Measurements from ENCODE around the gene NFIA. TPM values are rescaled to one million over a fixed set of nuclear protein-coding genes. Genes with fewer than 3 reads are reported as not detected.

Gene NFIA
- total RNA-seq, 1 donor from 2014 or later = 68.1 TPM

DNA sequence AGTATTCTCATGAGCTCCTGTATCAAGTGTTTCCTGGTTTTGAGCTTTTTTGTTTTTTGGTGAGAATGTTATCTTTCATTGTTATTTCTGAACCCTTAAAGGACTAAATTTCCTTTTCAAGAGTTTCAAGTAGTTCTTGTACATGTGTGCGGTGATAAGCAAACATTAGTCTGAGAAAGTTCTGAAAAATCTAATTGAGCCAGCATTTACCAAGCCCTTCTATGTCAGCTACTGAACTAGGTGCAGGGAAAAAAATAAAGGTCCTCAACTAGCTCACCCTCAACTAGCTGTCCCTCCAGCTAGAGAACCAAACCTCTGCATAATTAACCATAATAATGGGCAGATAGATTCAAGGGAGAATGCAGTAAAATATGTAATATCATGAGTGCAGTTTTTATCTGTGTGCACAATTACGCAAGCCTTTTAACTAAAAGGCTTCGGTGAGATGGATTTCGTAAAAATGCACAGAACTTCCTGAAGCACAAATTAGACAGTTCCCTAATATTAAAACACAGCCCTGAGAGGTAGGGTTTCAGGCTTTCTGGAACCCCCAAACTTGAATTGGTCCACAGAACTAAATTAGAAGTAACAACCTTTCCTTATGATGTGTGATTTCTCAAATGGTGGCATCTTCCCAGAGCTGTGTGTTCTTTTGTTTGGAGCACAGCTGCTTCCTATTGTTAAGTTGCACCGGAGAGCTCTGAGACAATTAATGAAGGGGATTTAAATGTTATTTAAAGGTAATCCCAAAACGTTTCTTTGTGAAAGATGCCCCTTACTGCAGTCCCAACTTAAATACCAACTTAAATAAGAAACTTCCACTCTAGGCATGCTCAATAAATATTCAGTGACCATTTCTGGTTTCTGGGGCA is 165.8 kb downstream of the NFIA start:
- DNase-seq = no peak

DNA sequence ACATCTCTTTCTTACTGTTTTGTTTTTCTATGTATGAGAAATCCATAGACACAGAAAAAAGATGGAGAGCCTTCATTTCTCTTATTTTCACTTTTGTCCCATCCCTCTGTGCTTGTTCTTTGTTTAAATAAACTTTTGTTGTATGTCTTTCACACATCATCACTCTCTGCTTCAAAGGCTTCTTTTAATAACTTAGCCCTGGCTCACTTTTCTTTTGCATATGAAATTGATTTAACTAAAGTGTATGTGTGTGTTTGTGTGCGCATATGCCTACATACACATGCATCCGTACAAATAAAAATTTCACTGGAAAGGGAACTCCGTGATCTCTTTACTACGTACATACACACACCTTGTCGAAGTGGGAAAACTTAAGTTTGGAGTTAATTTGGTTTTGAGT is 168.6 kb downstream of the NFIA start:
- DNase-seq = no peak

DNA sequence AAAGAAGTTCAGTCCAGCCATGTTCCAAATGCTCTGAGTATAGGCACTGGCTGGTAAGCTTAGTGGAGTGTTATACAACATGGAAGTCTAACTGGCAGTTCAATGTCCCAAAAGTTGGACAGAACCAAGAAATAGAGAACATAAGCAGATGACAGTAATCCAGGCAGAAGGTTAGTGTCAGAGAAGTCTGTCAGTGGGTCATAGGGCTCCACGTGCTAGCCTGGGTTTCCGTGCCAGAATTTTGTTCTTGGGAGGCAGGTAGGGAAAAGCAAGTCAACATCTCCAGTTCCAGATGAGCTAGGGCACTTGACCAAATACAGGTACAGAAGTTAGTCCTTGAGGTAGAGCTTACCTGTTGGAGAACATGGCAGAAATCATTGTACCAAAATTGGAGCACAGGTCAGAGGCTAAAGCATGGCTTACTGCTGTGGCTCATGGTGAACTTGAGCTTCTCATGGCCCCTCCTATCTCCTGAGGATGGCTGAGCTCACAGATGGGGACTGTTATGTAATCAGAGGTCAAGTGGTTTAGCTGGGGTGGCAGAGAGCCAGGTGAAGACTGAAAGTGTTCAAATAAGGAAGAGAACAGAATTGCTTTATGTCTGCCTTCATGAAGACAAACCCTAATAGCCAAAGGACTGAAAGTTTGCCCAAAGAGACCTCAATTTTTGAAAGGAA is 170.8 kb downstream of the NFIA start:
- DNase-seq = peak; percentile 63

DNA sequence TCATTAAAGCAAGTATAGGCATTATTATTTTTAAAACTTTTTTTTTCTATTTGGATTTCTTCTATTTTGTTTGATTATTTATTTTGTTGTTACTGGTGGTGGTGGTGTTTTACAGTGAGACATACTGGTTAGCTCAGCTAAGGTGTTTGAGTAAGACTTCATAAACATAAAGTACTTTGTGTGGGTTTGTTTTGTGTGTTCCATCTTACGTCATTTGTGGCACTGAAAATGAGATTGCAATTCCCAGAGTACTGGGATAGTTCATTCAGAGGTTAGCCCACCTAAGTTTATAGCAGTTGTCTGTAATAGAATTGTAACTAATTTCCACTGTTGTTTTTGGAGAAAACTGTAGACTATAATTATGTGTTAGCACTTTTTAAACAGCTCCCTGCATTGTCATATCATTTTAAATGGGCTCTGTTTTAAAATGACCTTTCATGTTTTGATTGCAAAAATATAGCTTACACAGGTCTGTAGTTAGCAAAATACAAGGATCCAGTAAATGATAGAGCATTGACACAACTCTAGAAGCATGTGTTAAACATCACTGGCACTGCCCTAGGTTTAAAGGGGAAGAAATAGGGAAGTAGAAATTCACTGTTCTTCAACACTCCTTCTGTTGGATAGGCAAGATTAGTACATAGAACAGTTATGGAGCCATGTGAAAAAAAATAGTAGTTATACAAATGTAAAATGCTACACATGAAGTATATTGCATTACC is 171.7 kb downstream of the NFIA start:
- no peak for DNase-seq

DNA sequence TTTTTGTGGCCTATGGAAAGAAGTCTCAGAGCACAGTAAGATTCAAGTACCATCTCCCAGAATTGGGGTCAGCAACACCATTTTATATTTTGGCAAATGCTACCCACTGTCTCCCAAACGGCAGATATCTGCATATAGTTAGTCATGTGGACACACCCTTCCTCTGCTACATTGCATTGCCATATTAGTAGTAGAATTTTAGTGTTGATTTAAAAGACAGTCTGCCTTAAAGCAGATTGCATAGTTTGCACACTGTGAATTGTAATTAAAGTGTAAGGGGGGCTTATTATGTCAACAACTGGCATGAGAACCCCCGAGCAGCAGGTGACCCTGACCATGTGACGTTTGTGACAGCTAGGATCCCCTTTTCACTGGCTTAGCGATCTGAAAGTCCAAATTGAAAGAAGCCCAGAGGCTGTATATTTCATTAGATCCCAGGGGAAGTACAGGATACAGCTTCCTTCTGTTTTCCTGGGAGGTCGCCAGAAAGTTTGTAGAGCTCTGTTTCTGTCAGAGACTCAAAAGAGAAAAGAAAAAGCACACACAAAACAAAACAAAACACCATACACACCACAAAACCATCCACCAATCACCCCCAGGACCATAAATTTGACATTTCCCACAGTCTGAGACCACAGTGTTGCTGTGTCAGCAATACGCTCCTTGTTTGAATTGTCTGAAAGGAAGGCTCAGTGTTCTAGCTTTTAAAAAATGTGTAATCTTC is 172.4 kb downstream of the NFIA start:
- DNase-seq = peak; percentile 90

DNA sequence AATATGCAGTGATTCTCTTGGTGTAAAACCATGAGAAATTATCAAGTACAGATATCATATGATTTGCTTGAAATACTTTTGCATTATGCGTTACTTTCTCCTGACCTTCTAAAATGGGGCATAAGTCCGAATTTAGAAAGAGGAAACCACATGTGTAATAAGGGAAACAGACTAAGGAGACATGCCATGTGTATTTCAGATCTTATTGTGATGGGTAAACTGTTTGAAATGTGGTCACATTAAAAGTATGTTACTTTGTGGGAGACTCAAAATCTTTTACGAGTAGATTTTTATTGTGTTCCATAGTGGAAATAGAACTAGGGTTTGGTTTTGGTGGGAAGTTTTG is 173.0 kb downstream of the NFIA start:
- DNase-seq = no peak

DNA sequence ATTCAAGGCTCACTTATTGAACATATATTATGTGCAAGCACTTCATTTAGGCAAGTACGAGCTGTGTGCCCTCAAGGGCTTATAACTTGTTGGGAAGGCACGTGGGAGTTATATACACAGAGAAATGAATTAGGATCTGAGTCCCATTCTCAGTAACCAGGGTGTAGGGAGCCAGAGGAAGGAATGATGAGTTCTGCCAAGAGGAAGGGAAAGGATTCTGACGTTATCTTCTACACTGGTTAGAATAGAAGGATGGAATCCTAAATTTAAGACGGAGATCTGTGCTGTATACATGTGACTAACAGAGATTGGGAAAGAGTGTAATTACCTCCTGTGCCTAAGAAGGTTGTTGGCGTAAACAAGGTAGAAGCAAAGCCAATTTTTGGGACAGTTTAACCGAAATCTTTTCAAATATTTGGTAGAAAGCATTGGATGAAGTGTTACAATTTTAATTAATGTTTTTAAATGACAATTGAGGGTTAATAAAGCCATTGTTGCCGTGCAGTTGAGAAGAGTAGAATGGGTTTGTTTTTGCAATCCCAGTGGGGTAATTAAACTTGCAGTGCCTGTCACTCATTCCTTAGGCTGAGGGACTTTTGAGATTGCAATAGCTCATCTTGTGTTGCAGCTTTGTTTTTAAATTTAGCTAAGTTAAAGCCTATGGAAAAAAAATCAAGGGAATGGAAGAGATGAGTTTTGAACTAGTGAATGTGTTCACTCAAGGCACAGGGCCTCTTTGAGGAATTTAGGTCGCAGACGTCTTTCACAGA is 177.2 kb downstream of the NFIA start:
- DNase-seq = no peak

- no peak for DNase-seq
Observed at GRCh38 chr1:61260171-61260570, 177.8 kb downstream of the NFIA start.

GRCh38 chr1:61261595-61261994 is 179.2 kb downstream of the NFIA start:
- peak; percentile 59 for DNase-seq

GRCh38 chr1:61263905-61264824 is 181.8 kb downstream of the NFIA start:
- DNase-seq = no peak

- no peak for DNase-seq
Observed at GRCh38 chr1:61264825-61265242, 182.5 kb downstream of the NFIA start.

DNA sequence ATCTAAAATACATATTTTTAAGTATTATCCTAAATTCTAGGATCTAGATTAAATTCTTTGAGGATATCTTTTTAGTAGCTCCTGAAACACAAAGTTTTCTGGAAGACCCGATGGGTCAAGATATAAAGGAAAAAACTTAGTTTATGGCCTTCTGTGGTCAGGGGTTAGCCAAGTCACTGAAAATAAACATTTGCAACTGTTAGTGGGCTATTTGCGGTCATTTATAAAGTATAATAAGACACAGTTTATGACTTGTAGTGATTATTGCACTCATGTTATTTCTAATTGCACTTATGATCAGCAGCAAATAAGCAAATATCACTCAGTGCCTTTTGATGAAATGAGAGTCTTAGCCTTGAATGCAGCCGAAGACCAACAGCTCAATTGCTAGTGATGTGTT is 183.3 kb downstream of the NFIA start:
- no peak for DNase-seq

GRCh38 chr1:61266738-61267137 is 184.4 kb downstream of the NFIA start:
- no peak for DNase-seq

DNA sequence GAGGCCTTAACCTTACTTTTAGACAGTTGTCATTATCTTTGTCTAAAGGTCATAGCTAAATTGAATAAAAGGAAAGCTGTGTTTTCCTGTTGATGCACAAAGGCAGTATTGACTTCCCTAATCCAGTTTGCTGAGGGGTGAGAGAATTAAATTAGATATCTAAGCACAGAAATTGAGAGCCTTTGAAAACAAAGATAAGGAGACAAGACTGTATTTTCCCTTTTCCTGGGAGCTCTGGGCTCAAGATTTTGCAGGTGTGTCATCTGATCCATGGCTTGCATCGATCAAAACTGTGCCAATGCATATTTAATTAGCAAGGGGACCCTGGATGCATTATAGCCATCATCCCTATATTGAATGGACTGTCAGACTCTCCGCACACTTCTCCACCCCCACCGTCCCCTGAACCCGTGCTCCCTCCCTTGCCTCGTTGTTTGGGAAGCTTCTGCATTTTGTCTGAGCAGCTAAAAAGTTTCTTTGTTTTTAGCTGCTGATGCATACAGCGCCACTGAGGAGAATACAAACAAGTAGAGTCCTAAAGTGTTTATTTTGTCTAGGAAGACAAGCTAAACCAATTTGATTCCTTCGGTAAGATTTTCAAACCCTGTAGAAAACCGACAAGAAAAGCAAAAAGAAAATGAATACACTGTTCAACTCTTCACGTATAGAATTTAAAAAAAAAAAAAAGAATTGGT is 186.3 kb downstream of the NFIA start:
- no peak for DNase-seq

GRCh38 chr1:61269602-61270001 is 187.2 kb downstream of the NFIA start:
- DNase-seq = no peak

- no peak for DNase-seq
Observed at GRCh38 chr1:61270107-61270506, 187.7 kb downstream of the NFIA start.

DNA sequence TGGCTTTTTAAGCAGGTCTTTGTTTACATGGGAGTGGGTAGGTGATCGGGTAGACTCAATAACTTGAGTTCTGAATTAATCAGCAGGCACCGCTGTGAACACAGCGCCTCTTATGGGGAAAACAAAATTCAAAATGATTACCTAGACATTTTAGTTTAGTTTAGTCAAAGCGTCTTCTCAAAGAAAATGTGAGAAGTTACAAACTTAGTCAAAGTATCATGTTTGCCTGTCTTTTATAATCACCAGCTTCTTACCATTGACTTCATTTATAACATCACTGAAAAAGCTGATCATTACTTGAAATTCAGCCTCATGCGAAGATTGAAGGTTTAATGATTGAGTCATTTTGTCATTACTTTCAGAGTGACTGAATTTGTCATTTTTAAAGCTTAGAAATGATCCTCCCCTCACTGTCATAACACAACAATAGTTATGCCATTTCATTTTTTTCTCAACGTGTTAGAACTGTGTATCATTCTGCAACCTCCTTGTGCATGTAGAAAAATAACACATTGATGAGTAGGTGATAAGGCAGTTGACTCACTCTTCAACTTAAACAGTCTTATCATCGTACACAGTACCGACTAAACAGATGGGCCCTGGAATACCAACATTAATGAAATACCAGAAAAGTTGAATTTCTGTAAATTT is 188.5 kb downstream of the NFIA start:
- DNase-seq = no peak

DNA sequence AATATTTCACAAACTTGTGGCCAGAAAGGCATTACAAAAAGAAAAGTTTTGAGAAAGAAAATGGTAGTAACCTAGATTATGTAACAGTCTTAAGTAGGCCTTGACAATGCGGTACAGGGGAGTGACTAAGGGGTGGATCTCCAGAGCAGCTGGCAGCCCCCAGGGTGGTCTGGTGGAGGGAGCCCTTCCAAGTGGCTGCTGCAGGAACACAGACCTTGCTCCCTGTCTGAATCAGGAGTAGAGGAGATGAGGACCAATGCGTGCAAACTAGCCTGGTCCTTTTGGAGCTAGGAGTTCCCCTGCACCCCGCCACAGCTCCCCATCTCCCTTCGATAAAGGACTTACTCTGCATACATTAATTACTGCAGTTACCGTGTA is 189.0 kb downstream of the NFIA start:
- no peak for DNase-seq

DNA sequence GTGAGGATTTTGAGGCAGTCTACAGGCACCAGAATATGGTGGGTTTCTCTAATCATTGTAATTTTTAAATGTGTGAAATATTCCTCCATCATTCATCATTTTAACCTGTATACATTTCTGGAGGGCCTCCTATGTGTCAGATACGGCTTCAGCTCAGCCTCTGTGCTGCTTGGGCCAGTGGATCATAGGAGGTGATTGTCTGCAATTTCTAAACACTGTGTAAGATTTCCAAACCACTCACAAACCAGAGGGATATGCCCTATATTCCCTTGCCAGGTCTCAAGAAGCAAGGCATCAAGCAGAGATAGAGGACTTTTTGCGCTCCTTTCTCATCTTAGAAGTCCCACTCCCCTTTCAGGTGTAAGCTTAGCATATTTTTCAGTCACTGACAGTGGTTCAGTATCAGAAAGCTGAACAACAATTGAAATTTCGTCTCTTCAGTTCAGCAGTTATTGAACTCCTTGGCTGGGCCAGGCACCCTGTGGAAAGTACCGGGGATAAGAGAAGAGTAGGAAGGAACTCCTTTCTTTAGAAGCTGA is 190.9 kb downstream of the NFIA start:
- DNase-seq = no peak
